ENCODE measurements around the gene SPRR2G.
"Not testable (repeated sequence)": the region's sequence is repeated elsewhere in the genome, so short reads cannot be mapped to it uniquely, and the experiment has no call there.

The SPRR2G gene

GRCh38 chr1:153120945-153121344 lies 29.7 kb downstream of the SPRR2G start:
- Histone ChIP-seq H4K20me1 (no peaks in the 10 kb centered on the region), H3K9me3 (peaks cover 29% of the 10 kb centered on the region), H3K27me3 (no peaks in the 10 kb centered on the region), H3K36me3 (no peaks in the 10 kb centered on the region), H3K27ac (peak overlapping the region; percentile 83; the same call in 1 of the 2 replicates), H3K4me2 (peak overlapping the region; percentile 80), H3K4me3 (no peak overlapping the region), H3K9ac (no peak overlapping the region), H3K4me1 (peaks cover 35% of the 10 kb centered on the region)
- no peak for TF ChIP-seq Cebpa-rat (IDR thresholded peaks at IDR 0.05)

DNA sequence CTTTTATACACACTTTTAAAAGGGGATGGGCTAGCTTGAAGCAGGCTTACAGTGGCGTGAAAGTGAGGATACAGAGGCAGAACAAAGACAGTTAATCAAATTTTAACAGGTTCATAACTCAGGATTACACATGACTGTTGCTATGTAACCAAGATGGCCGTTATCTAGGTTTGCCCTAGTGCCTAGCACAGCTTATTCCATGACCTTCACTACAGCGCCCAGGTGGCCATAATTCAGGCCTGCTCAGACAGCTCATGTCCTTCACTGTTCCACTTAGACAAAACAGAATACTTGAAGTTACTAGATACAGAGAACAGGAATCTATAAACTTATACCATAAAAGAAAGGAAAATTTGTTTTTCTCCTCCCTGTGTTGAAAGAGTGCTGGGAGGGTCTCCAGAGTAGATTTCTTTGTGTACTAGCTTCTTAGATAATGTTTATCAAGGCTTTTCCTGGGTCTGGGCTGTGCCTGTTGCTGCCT lies 31.2 kb downstream of the SPRR2G start:
- Histone ChIP-seq H3K27me3 (no peaks in the 10 kb centered on the region), H3K9me3 (peaks cover 15% of the 10 kb centered on the region), H4K20me1 (no peaks in the 10 kb centered on the region), H3K36me3 (no peaks in the 10 kb centered on the region), H3K9ac (no peak overlapping the region), H3K27ac (no peak overlapping the region), H3K4me3 (no peak overlapping the region), H3K4me1 (peaks cover 38% of the 10 kb centered on the region), H3K4me2 (no peak overlapping the region)
- no peak for TF ChIP-seq Cebpa-rat (IDR thresholded peaks at IDR 0.05)

- not testable (repeated sequence) for H3K36me3 ChIP-seq, H3K27ac ChIP-seq, H4K20me1 ChIP-seq, H3K9me3 ChIP-seq, H3K4me1 ChIP-seq, H3K27me3 ChIP-seq, H3K9ac ChIP-seq, H3K4me2 ChIP-seq, H3K4me3 ChIP-seq
These were observed 35.4 kb downstream of the SPRR2G start for GRCh38 chr1:153115264-153115663.

DNA sequence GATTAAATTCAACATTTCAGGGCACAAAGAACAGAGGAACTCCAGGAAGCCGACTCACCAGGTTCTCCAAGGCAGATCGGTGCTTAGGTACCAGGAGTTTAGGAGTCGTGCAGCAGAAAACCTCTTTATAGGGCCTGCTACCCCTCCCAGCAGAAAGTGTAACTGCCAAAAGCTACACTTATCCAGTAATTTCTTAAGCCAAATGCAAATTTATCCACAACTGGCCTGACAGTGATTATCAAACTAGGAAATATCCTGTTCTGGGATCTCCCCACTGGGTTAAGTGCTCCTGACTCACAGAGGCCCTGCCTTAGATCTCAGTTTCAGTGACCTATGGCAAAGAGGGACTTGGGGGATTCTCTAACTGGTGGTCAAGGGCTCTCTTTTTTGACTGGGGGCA lies 37.3 kb downstream of the SPRR2G start, which contains the start of gene SPRR2F:
SPRR2F (minus strand) TSS at position 101 of the 400 bp plus-strand sequence. CDS start 783 bp downstream, outside the sequence.
- no peaks in the 10 kb centered on the region for H3K9me3 ChIP-seq
- no peak within 1 kb of the TSS for H3K4me2 ChIP-seq
- H3K9ac ChIP-seq: no peak within 1 kb of the TSS
- no peak within 1 kb of the TSS for H3K27ac ChIP-seq
- no peaks in the 10 kb centered on the region for H3K27me3 ChIP-seq
- peaks cover 3% of the 10 kb centered on the region; the same call in 1 of the 2 replicates for H3K4me1 ChIP-seq
- no peak for TF ChIP-seq Cebpa-rat (IDR thresholded peaks at IDR 0.05)
- no peaks in the 10 kb centered on the region for H4K20me1 ChIP-seq
- H3K36me3 ChIP-seq: no peaks in the 10 kb centered on the region
- no peak within 1 kb of the TSS for H3K4me3 ChIP-seq

DNA sequence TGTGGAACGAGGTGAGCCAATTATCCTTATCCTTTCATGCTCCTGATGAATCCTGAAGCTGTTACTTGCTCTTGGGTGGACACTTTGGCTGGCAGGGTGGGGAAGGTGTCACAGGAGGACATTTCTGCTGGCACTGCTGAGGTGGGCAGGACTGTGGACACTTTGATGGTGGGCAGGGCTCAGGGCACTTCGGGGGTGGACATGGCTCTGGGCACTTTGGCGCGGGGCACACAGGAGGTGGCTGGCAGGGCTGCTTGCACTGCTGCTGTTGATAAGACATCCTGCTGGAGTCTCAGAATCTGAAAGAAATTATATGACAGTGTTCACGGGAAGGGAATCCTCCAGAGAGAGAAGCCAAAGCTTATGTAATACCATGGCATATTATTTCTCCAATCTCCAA lies 38.2 kb downstream of the SPRR2G start:
- H3K36me3 ChIP-seq, H3K9me3 ChIP-seq, H4K20me1 ChIP-seq, H3K4me3 ChIP-seq, H3K4me2 ChIP-seq, H3K9ac ChIP-seq, H3K27me3 ChIP-seq, H3K4me1 ChIP-seq, H3K27ac ChIP-seq: not testable (repeated sequence)

- TF ChIP-seq Cebpa-rat (IDR thresholded peaks at IDR 0.05): no peak
- no peaks in the 10 kb centered on the region for H4K20me1 ChIP-seq
These were observed 50.4 kb downstream of the SPRR2G start for GRCh38 chr1:153100245-153100644.

More at GRCh38 chr1:153100245-153100644, 50.4 kb downstream of the SPRR2G start:
- Histone ChIP-seq H3K4me2 (no peak overlapping the region), H3K27ac (no peak overlapping the region), H3K4me3 (no peak overlapping the region), H3K4me1 (no peaks in the 10 kb centered on the region), H3K27me3 (no peaks in the 10 kb centered on the region), H3K36me3 (no peaks in the 10 kb centered on the region), H3K9ac (no peak overlapping the region), H3K9me3 (no peaks in the 10 kb centered on the region; the same call in 1 of the 2 replicates)
